ENCODE data around the gene PITPNC1. TPM values are rescaled to one million over a fixed set of nuclear protein-coding genes. Genes with fewer than 3 reads are reported as not detected.

PITPNC1 gene
- total RNA-seq, 1 experiment from 2014 or later, result 20.8 TPM

DNA sequence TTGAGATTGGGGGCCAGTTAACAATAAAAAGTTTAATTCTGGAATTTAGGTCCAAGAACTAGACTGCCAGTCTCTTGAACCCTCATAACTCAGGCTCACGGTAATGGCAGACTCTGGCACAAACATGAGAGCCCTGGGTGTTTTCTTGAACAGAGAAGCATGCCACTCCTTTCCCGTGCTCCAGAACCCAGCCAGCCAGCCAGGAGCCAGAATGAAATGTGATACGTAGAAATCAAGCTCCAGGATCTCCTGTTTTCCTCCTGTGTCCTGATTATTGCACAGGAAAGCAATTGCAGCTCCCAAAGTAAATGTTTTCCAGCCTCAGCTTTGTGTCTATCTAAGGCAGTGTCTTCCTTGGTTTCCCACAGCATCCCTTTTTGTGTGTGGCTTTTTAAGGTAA is 294.4 kb downstream of the PITPNC1 start:
- CTCF ChIA-PET, result no interaction called here
- ATAC-seq, result no peak
- H3K4me1 ChIP-seq (ENCODE audit: control insufficient read depth, insufficient read depth, low read length), result no peaks in the 10 kb centered on the region
- DNase-seq (ENCODE audit: low read depth, low spot score), result no peak
- in situ Hi-C loops (cut with HindIII; ENCODE audit: low pct_unique_long_range_greater_than_20kb, low sequenced_read_pairs) (no loop called here), intact Hi-C loops (cut with micrococcal nuclease; ENCODE audit: unreplicated experiment) (no loop called here)
- H3K4me3 ChIP-seq (ENCODE audit: low read depth in 2 of 2, low read length in 2 of 2), result no peak overlapping the region
- H3K9me3 ChIP-seq (ENCODE audit: control insufficient read depth, insufficient read depth, low read depth, low read length), result no peaks in the 10 kb centered on the region
- POLR2A ChIA-PET, result no interaction called here
- H3K27ac ChIP-seq (ENCODE audit: low read length), result no peak overlapping the region
- no peaks in the 10 kb centered on the region for H3K27me3 ChIP-seq (ENCODE audit: control insufficient read depth, insufficient read depth, low read length)
- TF ChIP-seq TCF7L2 (IDR thresholded peaks at IDR 0.05; ENCODE audit: low read depth, low read length) (no peak), SIN3A (IDR thresholded peaks at IDR 0.05; ENCODE audit: borderline replicate concordance, insufficient read depth, low read depth, low read length) (no peak), CTCF (IDR thresholded peaks at IDR 0.05) (no peak)
- no peaks in the 10 kb centered on the region for H3K36me3 ChIP-seq (ENCODE audit: control insufficient read depth, insufficient read depth, low read length)
- no TSS peak for BruUV-seq (replicated peaks)

- intact Hi-C loops (cut with micrococcal nuclease; ENCODE audit: unreplicated experiment) (no loop called here), in situ Hi-C loops (cut with HindIII; ENCODE audit: low pct_unique_long_range_greater_than_20kb, low sequenced_read_pairs) (no loop called here)
- Histone ChIP-seq H3K9me3 (ENCODE audit: control insufficient read depth, insufficient read depth, low read depth, low read length) (no peaks in the 10 kb centered on the region), H3K27me3 (ENCODE audit: control insufficient read depth, insufficient read depth, low read length) (no peaks in the 10 kb centered on the region), H3K4me1 (ENCODE audit: control insufficient read depth, insufficient read depth, low read length) (no peaks in the 10 kb centered on the region), H3K36me3 (ENCODE audit: control insufficient read depth, insufficient read depth, low read length) (no peaks in the 10 kb centered on the region), H3K4me3 (ENCODE audit: low read depth in 2 of 2, low read length in 2 of 2) (no peak overlapping the region), H3K27ac (ENCODE audit: low read length) (no peak overlapping the region)
- ChIA-PET CTCF (no interaction called here), POLR2A (no interaction called here)
- ATAC-seq (no peak), DNase-seq (ENCODE audit: low read depth, low spot score) (no peak)
- no peak for TF ChIP-seq TCF7L2 (IDR thresholded peaks at IDR 0.05; ENCODE audit: low read depth, low read length)
- no peak for TF ChIP-seq CTCF (IDR thresholded peaks at IDR 0.05)
- TF ChIP-seq SIN3A (IDR thresholded peaks at IDR 0.05; ENCODE audit: borderline replicate concordance, insufficient read depth, low read depth, low read length), result no peak
- TF ChIP-seq, protein P1, sequence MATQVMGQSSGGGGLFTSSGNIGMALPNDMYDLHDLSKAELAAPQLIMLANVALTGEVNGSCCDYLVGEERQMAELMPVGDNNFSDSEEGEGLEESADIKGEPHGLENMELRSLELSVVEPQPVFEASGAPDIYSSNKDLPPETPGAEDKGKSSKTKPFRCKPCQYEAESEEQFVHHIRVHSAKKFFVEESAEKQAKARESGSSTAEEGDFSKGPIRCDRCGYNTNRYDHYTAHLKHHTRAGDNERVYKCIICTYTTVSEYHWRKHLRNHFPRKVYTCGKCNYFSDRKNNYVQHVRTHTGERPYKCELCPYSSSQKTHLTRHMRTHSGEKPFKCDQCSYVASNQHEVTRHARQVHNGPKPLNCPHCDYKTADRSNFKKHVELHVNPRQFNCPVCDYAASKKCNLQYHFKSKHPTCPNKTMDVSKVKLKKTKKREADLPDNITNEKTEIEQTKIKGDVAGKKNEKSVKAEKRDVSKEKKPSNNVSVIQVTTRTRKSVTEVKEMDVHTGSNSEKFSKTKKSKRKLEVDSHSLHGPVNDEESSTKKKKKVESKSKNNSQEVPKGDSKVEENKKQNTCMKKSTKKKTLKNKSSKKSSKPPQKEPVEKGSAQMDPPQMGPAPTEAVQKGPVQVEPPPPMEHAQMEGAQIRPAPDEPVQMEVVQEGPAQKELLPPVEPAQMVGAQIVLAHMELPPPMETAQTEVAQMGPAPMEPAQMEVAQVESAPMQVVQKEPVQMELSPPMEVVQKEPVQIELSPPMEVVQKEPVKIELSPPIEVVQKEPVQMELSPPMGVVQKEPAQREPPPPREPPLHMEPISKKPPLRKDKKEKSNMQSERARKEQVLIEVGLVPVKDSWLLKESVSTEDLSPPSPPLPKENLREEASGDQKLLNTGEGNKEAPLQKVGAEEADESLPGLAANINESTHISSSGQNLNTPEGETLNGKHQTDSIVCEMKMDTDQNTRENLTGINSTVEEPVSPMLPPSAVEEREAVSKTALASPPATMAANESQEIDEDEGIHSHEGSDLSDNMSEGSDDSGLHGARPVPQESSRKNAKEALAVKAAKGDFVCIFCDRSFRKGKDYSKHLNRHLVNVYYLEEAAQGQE (IDR thresholded peaks at IDR 0.05; ENCODE audit: insufficient read depth in 1 of 2, low read depth in 2 of 2, low read length in 1 of 2), result no peak
- TF ChIP-seq POLR2AphosphoS5 (IDR thresholded peaks at IDR 0.05; ENCODE audit: low read depth, low read length), result no peak
- BruUV-seq (replicated peaks), result no TSS peak
These were observed 295.7 kb downstream of the PITPNC1 start for GRCh38 chr17:67672592-67673335.

Data from Panc1 (cell line).